OCI-LY1 (cell line): ENCODE measurements around the gene ANK3.

ENCODE experiments used
- EZH2 ChIP-seq: fragments of 200-600 bp; sonication (generic), shearing (Covaris generic); IDR thresholded peaks from 2 replicates; pipeline ENCODE4 v1.8.0; 2017; ENCODE audit warnings: borderline replicate concordance, mixed run types, mild to moderate bottlenecking, antibody characterized with exemption, low read length, moderate library complexity, mixed read lengths
- TF ChIP-seq, protein P1 (sequence below): fragments of 200-600 bp; sonication (generic), shearing (Covaris generic); IDR thresholded peaks from 2 replicates; pipeline ENCODE4 v1.5.1; 2017; ENCODE audit warnings: mild to moderate bottlenecking, antibody characterized with exemption, low read length, moderate library complexity, mixed read lengths

DNA sequence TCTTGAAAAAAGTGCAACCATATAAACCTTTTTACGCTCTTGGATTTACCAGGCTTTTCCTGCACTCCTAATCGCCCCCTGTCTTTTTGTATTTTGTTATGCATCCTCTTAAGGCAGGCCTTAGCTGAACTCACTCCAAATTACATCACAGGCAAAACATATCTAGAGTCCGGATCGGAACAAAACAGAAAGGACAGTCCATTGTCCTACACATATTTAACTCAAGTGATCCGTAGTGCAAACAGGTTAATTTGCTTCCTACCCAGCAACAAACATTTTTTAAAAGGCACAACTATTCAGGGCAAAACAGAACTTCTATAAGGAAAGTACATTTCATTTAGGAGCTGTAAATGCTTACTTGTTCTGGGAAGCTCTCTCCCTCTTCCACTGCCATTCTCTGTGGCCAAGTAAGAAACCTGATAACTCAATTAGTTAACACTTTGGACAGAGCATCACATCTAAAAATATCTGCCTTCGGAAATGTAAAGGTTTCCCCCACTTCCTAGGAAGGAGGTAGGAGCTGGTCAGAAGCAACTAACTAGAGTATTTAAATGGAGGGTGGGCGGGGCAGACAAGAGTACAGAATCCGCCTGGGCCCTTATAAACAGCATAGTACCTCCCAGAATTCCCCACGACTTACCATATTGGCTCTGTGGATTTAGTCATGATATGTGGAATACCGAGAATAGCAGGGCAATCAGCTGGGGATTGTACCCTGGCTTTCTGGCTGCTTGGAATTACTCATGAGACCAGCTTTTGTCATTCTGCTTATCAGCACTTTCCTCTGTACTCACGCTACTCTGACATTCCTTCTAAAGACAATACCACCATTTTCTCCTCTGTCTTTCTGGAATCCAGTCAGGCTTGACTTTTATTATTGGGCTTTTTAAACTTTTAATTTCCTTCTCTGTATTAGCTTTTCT lies 89.5 kb downstream of the ANK3 start:
- TF ChIP-seq, protein P1, sequence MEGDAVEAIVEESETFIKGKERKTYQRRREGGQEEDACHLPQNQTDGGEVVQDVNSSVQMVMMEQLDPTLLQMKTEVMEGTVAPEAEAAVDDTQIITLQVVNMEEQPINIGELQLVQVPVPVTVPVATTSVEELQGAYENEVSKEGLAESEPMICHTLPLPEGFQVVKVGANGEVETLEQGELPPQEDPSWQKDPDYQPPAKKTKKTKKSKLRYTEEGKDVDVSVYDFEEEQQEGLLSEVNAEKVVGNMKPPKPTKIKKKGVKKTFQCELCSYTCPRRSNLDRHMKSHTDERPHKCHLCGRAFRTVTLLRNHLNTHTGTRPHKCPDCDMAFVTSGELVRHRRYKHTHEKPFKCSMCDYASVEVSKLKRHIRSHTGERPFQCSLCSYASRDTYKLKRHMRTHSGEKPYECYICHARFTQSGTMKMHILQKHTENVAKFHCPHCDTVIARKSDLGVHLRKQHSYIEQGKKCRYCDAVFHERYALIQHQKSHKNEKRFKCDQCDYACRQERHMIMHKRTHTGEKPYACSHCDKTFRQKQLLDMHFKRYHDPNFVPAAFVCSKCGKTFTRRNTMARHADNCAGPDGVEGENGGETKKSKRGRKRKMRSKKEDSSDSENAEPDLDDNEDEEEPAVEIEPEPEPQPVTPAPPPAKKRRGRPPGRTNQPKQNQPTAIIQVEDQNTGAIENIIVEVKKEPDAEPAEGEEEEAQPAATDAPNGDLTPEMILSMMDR = no peak
- no peak for TF ChIP-seq EZH2
